Tibial nerve (tissue), 4 donors: ENCODE results near the gene MRPS22. TPM values are rescaled to one million over a fixed set of nuclear protein-coding genes. Genes with fewer than 3 reads are reported as not detected.

Source experiments
- DNase-seq, 2 donors: peaks; one replicate each; pipeline ENCODE4 v3.0.0-alpha.2; 2019; ENCODE audit warnings: low spot score in 2 of 2
- H3K27ac ChIP-seq, 4 donors: fragments of 200-600 bp; sonication (generic) in 3 of 4; one replicate each; pipeline ENCODE4 v1.5.1; 2017 to 2019; ENCODE audit warnings: mild to moderate bottlenecking in 1 of 4
- H3K27me3 ChIP-seq, 2 donors: fragments of 200-600 bp; sonication (generic) in 1 of 2; one replicate each; pipeline versions ENCODE4 v1.5.1 to v1.6.0; 2017 to 2019
- H3K36me3 ChIP-seq, 3 donors: fragments of 200-600 bp; sonication (generic); one replicate each; pipeline ENCODE4 v1.5.1; 2018 to 2019
- H3K4me1 ChIP-seq, 4 donors: fragments of 200-600 bp; sonication (generic) in 3 of 4; one replicate each; pipeline ENCODE4 v1.5.1; 2017 to 2019
- H3K4me3 ChIP-seq, 4 donors: fragments of 200-600 bp; sonication (generic) in 3 of 4; one replicate each; pipeline ENCODE4 v1.5.1; 2017 to 2019; ENCODE audit warnings: mild to moderate bottlenecking in 1 of 4, moderate library complexity in 1 of 4
- H3K9me3 ChIP-seq, 4 donors: fragments of 200-600 bp; sonication (generic) in 3 of 4; one replicate each; pipeline ENCODE4 v1.5.1; 2017 to 2019
- EP300 ChIP-seq, 2 donors: sonication (generic); formaldehyde crosslinking; IDR thresholded peaks; one replicate each; pipeline ENCODE4 v1.6.1; 2017; ENCODE audit warnings: antibody characterized with exemption in 2 of 2, mild to moderate bottlenecking in 1 of 2
- POLR2A ChIP-seq, 2 donors: fragments of 450-650 bp; IDR thresholded peaks; one replicate each; pipeline ENCODE4 v1.6.1; 2017; ENCODE audit warnings: antibody characterized with exemption in 2 of 2, mild to moderate bottlenecking in 2 of 2, moderate library complexity in 2 of 2
- WGBS, 2 donors: methylation state at CpG; one replicate each; pipeline ENCODE4 v1.1.5; 2018; 5-methylcytosine and 5-hydroxymethylcytosine counted together
- total RNA-seq, 4 donors: library from RNA; depleted of rRNA; stranded (reverse); fragments of >200 nt; gene quantifications; one replicate each; pipeline ENCODE4 v1.1.0, GENCODE V29; 2016
- TF ChIP-seq, protein P1 (sequence below), 5 experiments: fragments of 200-600 bp in 3 of 5; fragments of 450-650 bp in 2 of 5; sonication (generic) in 3 of 5; IDR thresholded peaks; one replicate each; pipeline ENCODE4 v1.5.1; 2016 to 2019; ENCODE audit warnings: antibody characterized with exemption in 5 of 5, mild to moderate bottlenecking in 3 of 5, moderate library complexity in 2 of 5

The MRPS22 gene
- total RNA-seq, 4 donors from 2014 or later, result 37.7 to 50.7 (median 46.4) TPM

DNA sequence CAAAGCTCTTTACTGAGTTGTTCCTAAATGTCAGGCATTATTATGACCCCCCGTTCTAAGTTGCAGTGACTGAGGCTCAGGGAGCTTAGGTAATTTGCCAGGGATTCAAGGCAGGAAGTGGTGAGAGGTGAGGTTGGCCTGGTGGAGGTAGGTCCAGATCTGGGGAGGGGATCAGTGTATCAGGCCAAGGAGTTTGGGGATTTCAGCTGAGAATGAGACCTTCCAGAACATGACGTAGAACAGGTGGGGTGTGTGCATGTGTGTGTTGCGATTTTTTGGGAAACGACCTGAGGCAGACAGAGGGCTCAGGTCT, 41.1 kb upstream of the MRPS22 start:
- H3K4me1 ChIP-seq, result no peaks in the 10 kb centered on the region
- H3K4me3 ChIP-seq, result no peak overlapping the region
- no peak for DNase-seq
- 85 to 86% methylated on average over 4 of the region's 4 CpGs for whole genome bisulfite sequencing, 2 donors
- no peaks in the 10 kb centered on the region for H3K36me3 ChIP-seq
- H3K27ac ChIP-seq, result no peak overlapping the region
- H3K9me3 ChIP-seq, result no peaks in the 10 kb centered on the region
- TF ChIP-seq EP300 (IDR thresholded peaks at IDR 0.05) (no peak), POLR2A (IDR thresholded peaks at IDR 0.05) (no peak)
- TF ChIP-seq, protein P1, sequence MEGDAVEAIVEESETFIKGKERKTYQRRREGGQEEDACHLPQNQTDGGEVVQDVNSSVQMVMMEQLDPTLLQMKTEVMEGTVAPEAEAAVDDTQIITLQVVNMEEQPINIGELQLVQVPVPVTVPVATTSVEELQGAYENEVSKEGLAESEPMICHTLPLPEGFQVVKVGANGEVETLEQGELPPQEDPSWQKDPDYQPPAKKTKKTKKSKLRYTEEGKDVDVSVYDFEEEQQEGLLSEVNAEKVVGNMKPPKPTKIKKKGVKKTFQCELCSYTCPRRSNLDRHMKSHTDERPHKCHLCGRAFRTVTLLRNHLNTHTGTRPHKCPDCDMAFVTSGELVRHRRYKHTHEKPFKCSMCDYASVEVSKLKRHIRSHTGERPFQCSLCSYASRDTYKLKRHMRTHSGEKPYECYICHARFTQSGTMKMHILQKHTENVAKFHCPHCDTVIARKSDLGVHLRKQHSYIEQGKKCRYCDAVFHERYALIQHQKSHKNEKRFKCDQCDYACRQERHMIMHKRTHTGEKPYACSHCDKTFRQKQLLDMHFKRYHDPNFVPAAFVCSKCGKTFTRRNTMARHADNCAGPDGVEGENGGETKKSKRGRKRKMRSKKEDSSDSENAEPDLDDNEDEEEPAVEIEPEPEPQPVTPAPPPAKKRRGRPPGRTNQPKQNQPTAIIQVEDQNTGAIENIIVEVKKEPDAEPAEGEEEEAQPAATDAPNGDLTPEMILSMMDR (IDR thresholded peaks at IDR 0.05), result no peak
- H3K27me3 ChIP-seq, result no peaks in the 10 kb centered on the region

DNA sequence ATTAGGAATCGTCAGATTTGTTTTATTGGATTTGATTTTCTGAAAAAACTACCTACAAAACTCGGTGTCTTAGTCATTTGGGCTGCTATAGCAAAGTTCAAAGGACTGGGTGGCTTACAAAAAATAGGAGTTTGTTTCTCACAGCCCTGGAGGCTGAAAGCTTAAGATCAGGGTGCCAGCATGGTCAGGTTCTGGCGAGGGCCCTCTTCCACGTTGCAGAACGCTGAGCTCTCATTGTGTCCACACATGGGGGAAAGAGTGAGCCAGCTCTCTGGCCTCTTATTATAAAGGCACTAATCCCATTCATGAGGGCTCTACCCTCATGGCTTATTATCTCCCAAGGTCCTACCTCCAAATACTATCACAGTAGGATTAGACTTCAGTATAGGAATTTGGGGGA, 40.6 kb upstream of the MRPS22 start:
- Histone ChIP-seq H3K27me3 (no peaks in the 10 kb centered on the region), H3K27ac (no peak overlapping the region), H3K4me1 (no peaks in the 10 kb centered on the region), H3K4me3 (no peak overlapping the region), H3K36me3 (no peaks in the 10 kb centered on the region), H3K9me3 (no peaks in the 10 kb centered on the region)
- TF ChIP-seq, protein P1 (IDR thresholded peaks at IDR 0.05), result no peak
- TF ChIP-seq POLR2A (IDR thresholded peaks at IDR 0.05) (no peak), EP300 (IDR thresholded peaks at IDR 0.05) (no peak)
- DNase-seq, result no peak
- 81 to 89% methylated on average over 5 of the region's 5 CpGs for WGBS, 2 donors

DNA sequence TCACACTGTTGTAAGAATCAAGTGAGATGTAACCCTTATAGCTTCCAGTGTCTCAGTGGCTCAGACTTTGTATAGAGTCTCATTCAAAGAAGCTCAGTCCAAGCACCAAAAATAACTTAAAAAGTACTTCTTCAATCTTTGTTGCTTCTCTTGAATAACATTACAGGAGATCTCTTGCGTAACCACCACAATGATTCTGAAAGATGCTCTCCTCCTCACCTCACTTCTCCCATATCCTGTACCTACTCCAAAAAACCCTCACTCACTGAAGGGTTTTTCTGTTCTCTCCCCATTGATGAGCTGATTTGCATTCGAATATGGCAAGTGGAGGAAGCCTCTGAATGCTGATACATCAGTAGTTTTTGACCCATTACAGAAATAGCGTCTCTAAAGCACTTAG, 39.4 kb upstream of the MRPS22 start:
- 84% methylated on average over 3 of the region's 3 CpGs for WGBS, 2 donors
- Histone ChIP-seq H3K4me3 (no peak overlapping the region), H3K36me3 (no peaks in the 10 kb centered on the region), H3K27me3 (no peaks in the 10 kb centered on the region), H3K4me1 (no peaks in the 10 kb centered on the region), H3K27ac (no peak overlapping the region), H3K9me3 (no peaks in the 10 kb centered on the region)
- TF ChIP-seq POLR2A (IDR thresholded peaks at IDR 0.05) (no peak), EP300 (IDR thresholded peaks at IDR 0.05) (no peak)
- TF ChIP-seq, protein P1 (IDR thresholded peaks at IDR 0.05), result no peak
- DNase-seq, result no peak

DNA sequence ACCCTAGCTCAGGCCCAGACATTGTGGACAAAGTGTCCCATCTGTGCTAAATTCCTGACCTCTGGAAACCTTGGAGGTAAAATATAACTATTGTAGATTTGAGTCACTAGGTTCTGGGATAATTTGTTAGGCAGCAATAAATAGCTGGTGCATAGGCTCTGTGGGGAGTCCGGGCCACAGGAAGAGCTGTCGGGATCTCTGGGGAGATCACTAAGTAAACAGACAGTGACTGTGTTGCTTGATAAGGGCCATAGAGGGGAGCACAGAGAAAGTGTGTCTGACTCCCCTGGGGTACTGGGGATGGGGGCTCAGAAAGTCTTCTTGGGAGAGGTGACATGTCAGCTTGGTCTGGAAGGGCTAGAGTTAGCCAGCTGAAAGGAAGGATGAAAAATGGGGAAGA, 37.7 kb upstream of the MRPS22 start:
- Histone ChIP-seq H3K36me3 (no peaks in the 10 kb centered on the region), H3K27me3 (no peaks in the 10 kb centered on the region), H3K27ac (no peak overlapping the region), H3K4me3 (no peak overlapping the region), H3K9me3 (no peaks in the 10 kb centered on the region), H3K4me1 (no peaks in the 10 kb centered on the region)
- TF ChIP-seq EP300 (IDR thresholded peaks at IDR 0.05) (no peak), POLR2A (IDR thresholded peaks at IDR 0.05) (no peak)
- TF ChIP-seq, protein P1 (IDR thresholded peaks at IDR 0.05), result no peak
- no peak for DNase-seq
- 74 to 77% methylated on average over 2 of the region's 2 CpGs for WGBS, 2 donors

DNA sequence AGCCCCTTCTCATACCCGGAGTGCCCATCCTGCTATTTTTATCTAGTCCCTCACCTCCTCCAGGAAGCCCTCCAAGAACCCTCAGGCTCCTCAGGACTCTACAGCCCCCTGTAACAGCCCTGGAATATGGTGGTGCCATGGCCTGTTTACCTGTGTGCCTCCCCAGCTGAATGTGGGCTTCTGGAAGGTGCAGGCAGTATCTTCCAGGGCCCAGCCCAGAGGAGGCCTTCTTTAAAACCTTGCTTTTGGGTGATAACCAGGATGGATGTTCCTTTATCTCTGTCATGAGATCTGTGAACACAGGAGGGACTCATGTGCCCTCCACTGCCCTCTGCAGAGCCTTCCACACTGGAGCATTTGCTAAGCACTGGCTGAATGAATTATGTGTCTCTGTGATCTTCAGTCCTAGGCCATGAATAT, 36.7 kb upstream of the MRPS22 start:
- no peak for TF ChIP-seq EP300 (IDR thresholded peaks at IDR 0.05)
- TF ChIP-seq, protein P1 (IDR thresholded peaks at IDR 0.05), result no peak
- TF ChIP-seq POLR2A (IDR thresholded peaks at IDR 0.05), result no peak
- H3K9me3 ChIP-seq, result no peaks in the 10 kb centered on the region
- no peak for DNase-seq
- H3K27me3 ChIP-seq, result no peaks in the 10 kb centered on the region
- WGBS, 2 donors, result 88 to 95% methylated on average over 1 of the region's 1 CpG
- no peaks in the 10 kb centered on the region for H3K4me1 ChIP-seq
- no peak overlapping the region for H3K27ac ChIP-seq
- H3K4me3 ChIP-seq, result no peak overlapping the region
- H3K36me3 ChIP-seq, result no peaks in the 10 kb centered on the region
